K562 (cell line): ENCODE data around the gene BGLAP. TPM values are rescaled to one million over a fixed set of nuclear protein-coding genes. Genes with fewer than 3 reads are reported as not detected.

Experiments
- ATAC-seq: fragments of 200-7000 bp; cut with Tn5 transposase; 3 replicates; pipeline ENCODE4 v1.9.1; 2020; ENCODE audit warnings: moderate library complexity
- BruUV-seq: library from RNA; stranded (reverse); fragments of 400-500 nt; replicated peaks from 2 replicates; lab custom pipeline; 2021; lab: Mats Ljungman, UMichigan
- CTCF ChIA-PET: fragments of 300-600 bp; formaldehyde crosslinking; extraction: SDS; loops from one replicate; lab custom pipeline; 2021; ENCODE audit warnings: low intra/inter-chr PET ratio; lab: Yijun Ruan, JAX
- POLR2A ChIA-PET: fragments of 300-600, 350-650 bp; sonication (Branson Sonifier 250); formaldehyde crosslinking; extraction: SDS; loops from one replicate; lab custom pipeline; 2021; ENCODE audit warnings: antibody characterized with exemption, inconsistent platforms; lab: Yijun Ruan, JAX
- DNase-seq, 4 experiments: peaks; one replicate each; pipeline versions ENCODE4 v3.0.0 to v3.0.0-alpha.2; 2011 to 2018; ENCODE audit warnings: low spot score in 3 of 4, mixed read lengths in 3 of 4; ENCODE audit errors: extremely low read depth in 1 of 4
- FAIRE-seq: peaks from 2 replicates; lab custom pipeline; 2011; peaks lifted over from hg19 to GRCh38; lab: Jason Lieb, UNC
- H2AFZ ChIP-seq: 2 replicates; pipeline ENCODE4 v1.6.0; 2011; ENCODE audit warnings: low read depth, low read length, control low read depth, inconsistent platforms
- H3K27ac ChIP-seq: fragments of 200-600 bp; 3 replicates; pipeline ENCODE4 v1.8.0; 2011; ENCODE audit warnings: low read depth, mild to moderate bottlenecking, control low read depth, inconsistent platforms, low read length, moderate library complexity, mixed read lengths; ENCODE audit errors: extremely low read depth
- H3K27me3 ChIP-seq, 2 experiments: fragments of 300-600 bp in 1 of 2; 2 replicates in 1 of 2; 3 replicates in 1 of 2; pipeline versions ENCODE4 v1.6.0 to v1.8.0; 2011; ENCODE audit warnings: inconsistent platforms in 2 of 2, low read length in 2 of 2, mild to moderate bottlenecking in 1 of 2, mixed read lengths in 1 of 2, moderate library complexity in 1 of 2; ENCODE audit not compliant: control insufficient read depth in 2 of 2, insufficient read depth in 2 of 2
- H3K36me3 ChIP-seq: fragments of 300-600 bp; 3 replicates; pipeline ENCODE4 v1.8.0; 2011; ENCODE audit warnings: mild to moderate bottlenecking, low read length, inconsistent platforms; ENCODE audit not compliant: control insufficient read depth, insufficient read depth
- H3K4me1 ChIP-seq, 2 experiments: fragments of 200-600 bp in 1 of 2; replicated peaks in 1 of 2; 2 replicates in 1 of 2; 3 replicates in 1 of 2; pipeline versions ENCODE4 v1.5.1 to v1.8.0; 2011; ENCODE audit warnings: inconsistent platforms in 2 of 2, low read length in 2 of 2, mild to moderate bottlenecking in 1 of 2, mixed read lengths in 1 of 2, moderate library complexity in 1 of 2; ENCODE audit not compliant: control insufficient read depth in 2 of 2, insufficient read depth in 2 of 2
- H3K4me2 ChIP-seq: 2 replicates; pipeline ENCODE4 v1.6.1; 2011; ENCODE audit warnings: low read length, control low read depth, inconsistent platforms, mixed read lengths; ENCODE audit not compliant: insufficient read depth
- H3K4me3 ChIP-seq: fragments of 200-600 bp; sonication (generic), shearing (Covaris generic); 2 replicates; pipeline ENCODE4 v1.5.1; 2016; ENCODE audit warnings: control low read depth, inconsistent platforms
- H3K79me2 ChIP-seq: fragments of 200-600 bp; 3 replicates; pipeline ENCODE4 v1.8.0; 2011; ENCODE audit warnings: low read length, inconsistent platforms; ENCODE audit not compliant: control insufficient read depth, insufficient read depth
- H3K9ac ChIP-seq, 2 experiments: 2 replicates each; pipeline versions ENCODE4 v1.6.0 to v1.6.1; 2011; ENCODE audit warnings: low read depth in 2 of 2, low read length in 2 of 2, control low read depth in 1 of 2, inconsistent platforms in 1 of 2, mild to moderate bottlenecking in 1 of 2, mixed read lengths in 1 of 2; ENCODE audit not compliant: insufficient read depth in 1 of 2
- H3K9me1 ChIP-seq: one replicate; pipeline ENCODE4 v1.6.0; 2011; ENCODE audit warnings: inconsistent platforms, mild to moderate bottlenecking, low read length, moderate library complexity; ENCODE audit not compliant: control insufficient read depth, insufficient read depth
- H3K9me3 ChIP-seq: replicated peaks from 2 replicates; pipeline ENCODE4 v1.5.1; 2011; ENCODE audit warnings: low read depth, low read length, inconsistent platforms; ENCODE audit not compliant: control insufficient read depth, insufficient read depth
- H4K20me1 ChIP-seq: replicated peaks from 2 replicates; pipeline ENCODE4 v1.6.1; 2011; ENCODE audit warnings: low read length, inconsistent platforms, mixed read lengths; ENCODE audit not compliant: control insufficient read depth, insufficient read depth
- CBX5 ChIP-seq: IDR thresholded peaks from 2 replicates; pipeline ENCODE4 v1.6.1; 2014; ENCODE audit warnings: low read depth, borderline replicate concordance
- NCOR1 ChIP-seq: fragments of 450-650 bp; IDR thresholded peaks from 2 replicates; pipeline ENCODE4 v1.6.1; 2016; ENCODE audit warnings: mild to moderate bottlenecking, moderate library complexity
- POLR2AphosphoS5 ChIP-seq: IDR thresholded peaks from 2 replicates; pipeline ENCODE4 v1.6.1; 2011; ENCODE audit warnings: mild to moderate bottlenecking, low read depth, low read length, moderate library complexity; ENCODE audit not compliant: control insufficient read depth, insufficient read depth
- WGBS: fragments of 100-300 bp; shearing (Covaris generic); methylation state at CpG from one replicate; pipeline ENCODE4 v1.1.6; 2016; ENCODE audit warnings: low coverage, mixed read lengths; ENCODE audit not compliant: insufficient coverage; ENCODE audit errors: missing lambda C conversion rate; 5-methylcytosine and 5-hydroxymethylcytosine counted together
- in situ Hi-C: fragments of 300-500 bp; cut with MboI; formaldehyde crosslinking; loops from 4 replicates; pipeline ENCODE4 v1.15.0; 2018; ENCODE audit warnings: inconsistent platforms, mixed read lengths
- intact Hi-C: fragments of 100-400 bp; cut with micrococcal nuclease; formaldehyde crosslinking; loops from 2 replicates; pipeline ENCODE4 v1.14.2; 2022
- polyA plus RNA-seq, 8 experiments: library from polyadenylated mRNA; depleted of rRNA in 4 of 8; stranded (reverse) in 5 of 8; unstranded in 3 of 8; fragments of >200 nt; fragmentation: Nextera tagmentation in 2 of 8; fragmentation: Illumina TruSeq in 1 of 8; extraction: Ambion mirVana in 2 of 8; extraction: Trizol in 1 of 8; gene quantifications; 2 replicates each; pipeline versions ENCODE4 v1.2.1 to v1.2.3, GENCODE V29; 2011 to 2014; ENCODE audit warnings: inconsistent platforms in 1 of 8, missing spikeins in 1 of 8
- total RNA-seq, 7 experiments: library from RNA; depleted of rRNA in 6 of 7; stranded (reverse); fragments of >200 nt in 6 of 7; fragmentation: Illumina TruSeq in 2 of 7; extraction: Trizol in 2 of 7; gene quantifications; 2 replicates each; pipeline versions ENCODE4 v1.2.1 to v1.2.3, GENCODE V29; 2011 to 2021; ENCODE audit warnings: low replicate concordance in 1 of 7
- TF ChIP-seq, protein P1 (sequence below): sonication (generic); formaldehyde crosslinking; IDR thresholded peaks from 2 replicates; pipeline ENCODE4 v1.8.0; 2022; ENCODE audit warnings: mild to moderate bottlenecking, missing genetic modification reagents
- TF ChIP-seq, protein P2 (sequence below): fragments of 450-650 bp; formaldehyde crosslinking; IDR thresholded peaks from 2 replicates; pipeline ENCODE4 v1.4.0; 2020; ENCODE audit warnings: mild to moderate bottlenecking, moderate library complexity
- TF ChIP-seq, protein P3 (sequence below): sonication (generic); formaldehyde crosslinking; IDR thresholded peaks from 2 replicates; pipeline ENCODE4 v1.8.1; 2023; ENCODE audit warnings: missing genetic modification reagents, mild to moderate bottlenecking, borderline replicate concordance
- TF ChIP-seq, protein P4 (sequence below): sonication (generic); formaldehyde crosslinking; IDR thresholded peaks from 2 replicates; pipeline ENCODE4 v1.8.0; 2023; ENCODE audit warnings: missing genetic modification reagents, mild to moderate bottlenecking, borderline replicate concordance

BGLAP gene
- total and polyA plus RNA-seq, 9 of the 15 experiments (the other 6 are each of a cell fraction or from before 2014, with no cell fraction given), result 0.15 to 1.4 (median 0.28) TPM; not detected in 3

DNA sequence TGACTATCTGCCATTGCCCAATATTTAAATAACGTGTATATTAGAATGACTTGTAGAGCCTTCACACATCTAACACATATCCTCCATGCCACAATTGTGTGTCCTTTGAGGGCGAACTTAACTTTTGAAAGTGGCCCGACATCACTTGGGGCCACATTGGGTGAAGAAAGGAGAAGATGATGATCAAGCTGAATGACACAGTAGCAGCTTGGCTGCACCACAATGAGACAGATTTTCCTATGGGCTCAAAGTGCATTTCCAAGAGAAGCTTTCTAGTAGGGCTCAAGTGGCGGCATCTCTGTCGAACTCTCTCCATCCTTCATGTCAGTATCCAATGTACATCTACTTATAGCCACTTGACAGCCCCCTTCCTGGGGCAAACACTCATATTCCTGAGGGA, 3.7 kb upstream of the BGLAP start (continued):
- TF ChIP-seq, protein P1, sequence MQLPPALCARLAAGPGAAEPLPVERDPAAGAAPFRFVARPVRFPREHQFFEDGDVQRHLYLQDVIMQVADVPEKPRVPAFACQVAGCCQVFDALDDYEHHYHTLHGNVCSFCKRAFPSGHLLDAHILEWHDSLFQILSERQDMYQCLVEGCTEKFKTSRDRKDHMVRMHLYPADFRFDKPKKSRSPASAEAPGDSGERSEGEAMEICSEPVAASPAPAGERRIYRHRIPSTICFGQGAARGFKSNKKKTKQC (CRISPR knock-in tag), result no peak
- TF ChIP-seq, protein P2, sequence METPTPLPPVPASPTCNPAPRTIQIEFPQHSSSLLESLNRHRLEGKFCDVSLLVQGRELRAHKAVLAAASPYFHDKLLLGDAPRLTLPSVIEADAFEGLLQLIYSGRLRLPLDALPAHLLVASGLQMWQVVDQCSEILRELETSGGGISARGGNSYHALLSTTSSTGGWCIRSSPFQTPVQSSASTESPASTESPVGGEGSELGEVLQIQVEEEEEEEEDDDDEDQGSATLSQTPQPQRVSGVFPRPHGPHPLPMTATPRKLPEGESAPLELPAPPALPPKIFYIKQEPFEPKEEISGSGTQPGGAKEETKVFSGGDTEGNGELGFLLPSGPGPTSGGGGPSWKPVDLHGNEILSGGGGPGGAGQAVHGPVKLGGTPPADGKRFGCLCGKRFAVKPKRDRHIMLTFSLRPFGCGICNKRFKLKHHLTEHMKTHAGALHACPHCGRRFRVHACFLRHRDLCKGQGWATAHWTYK (CRISPR knock-in tag), result no peak
- TF ChIP-seq NCOR1, result no peak
- no peak for TF ChIP-seq CBX5

DNA sequence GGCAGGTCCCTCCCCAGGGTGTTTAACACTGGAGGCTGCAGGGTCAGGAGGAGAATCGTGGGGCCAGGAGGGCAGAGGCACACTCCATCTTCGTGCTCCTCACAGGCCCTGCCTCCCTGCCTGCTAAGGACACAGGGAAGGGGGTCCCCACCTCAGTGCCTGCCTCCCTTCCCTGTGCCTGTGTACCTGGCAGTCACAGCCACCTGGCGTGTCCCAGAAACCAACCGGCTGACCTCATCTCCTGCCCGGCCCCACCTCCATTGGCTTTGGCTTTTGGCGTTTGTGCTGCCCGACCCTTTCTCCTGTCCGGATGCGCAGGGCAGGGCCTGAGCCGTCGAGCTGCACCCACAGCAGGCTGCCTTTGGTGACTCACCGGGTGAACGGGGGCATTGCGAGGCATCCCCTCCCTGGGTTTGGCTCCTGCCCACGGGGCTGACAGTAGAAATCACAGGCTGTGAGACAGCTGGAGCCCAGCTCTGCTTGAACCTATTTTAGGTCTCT, 623 bp upstream of the BGLAP start:
- H3K27me3 ChIP-seq, result no peaks in the 10 kb centered on the region
- FAIRE-seq, result no peak
- peak overlapping the region in 1 of 2 experiments; percentile 19; a peak in 2 of 4 replicates for H3K9ac ChIP-seq
- WGBS, result 54% methylated on average over 15 of the region's 15 CpGs
- H3K9me1 ChIP-seq, result peaks cover 3% of the 10 kb centered on the region
- H3K36me3 ChIP-seq, result peaks cover 24% of the 10 kb centered on the region; the same call in 2 of the 3 replicates
- H3K4me1 ChIP-seq, result peaks cover 0 to 35% of the 10 kb centered on the region in 2 experiments; a peak in 2 of 5 replicates
- no peaks in the 10 kb centered on the region for H3K79me2 ChIP-seq
- DNase-seq, result no peak
- no peaks in the 10 kb centered on the region for H3K9me3 ChIP-seq
- no peak overlapping the region for H3K4me3 ChIP-seq
- no peaks in the 10 kb centered on the region; the same call in 1 of the 2 replicates for H4K20me1 ChIP-seq
- H3K4me2 ChIP-seq, result no peak overlapping the region
- in situ Hi-C loops (no loop called here), intact Hi-C loops (no loop called here)
- CTCF ChIA-PET, result no interaction called here
- peak; percentile 10; the same call in 1 of the 3 replicates for ATAC-seq
- H3K27ac ChIP-seq, result no peak overlapping the region
- POLR2A ChIA-PET, result interaction anchor here (0.5 to 2.0 kb wide), 4 partner anchors 9 to 268 kb away, joined by 3 to 7 read pairs (median 3); no protein-coding TSS in a partner anchor
- H2AFZ ChIP-seq, result no peak overlapping the region
- no TSS peak for BruUV-seq
- TF ChIP-seq, protein P3, sequence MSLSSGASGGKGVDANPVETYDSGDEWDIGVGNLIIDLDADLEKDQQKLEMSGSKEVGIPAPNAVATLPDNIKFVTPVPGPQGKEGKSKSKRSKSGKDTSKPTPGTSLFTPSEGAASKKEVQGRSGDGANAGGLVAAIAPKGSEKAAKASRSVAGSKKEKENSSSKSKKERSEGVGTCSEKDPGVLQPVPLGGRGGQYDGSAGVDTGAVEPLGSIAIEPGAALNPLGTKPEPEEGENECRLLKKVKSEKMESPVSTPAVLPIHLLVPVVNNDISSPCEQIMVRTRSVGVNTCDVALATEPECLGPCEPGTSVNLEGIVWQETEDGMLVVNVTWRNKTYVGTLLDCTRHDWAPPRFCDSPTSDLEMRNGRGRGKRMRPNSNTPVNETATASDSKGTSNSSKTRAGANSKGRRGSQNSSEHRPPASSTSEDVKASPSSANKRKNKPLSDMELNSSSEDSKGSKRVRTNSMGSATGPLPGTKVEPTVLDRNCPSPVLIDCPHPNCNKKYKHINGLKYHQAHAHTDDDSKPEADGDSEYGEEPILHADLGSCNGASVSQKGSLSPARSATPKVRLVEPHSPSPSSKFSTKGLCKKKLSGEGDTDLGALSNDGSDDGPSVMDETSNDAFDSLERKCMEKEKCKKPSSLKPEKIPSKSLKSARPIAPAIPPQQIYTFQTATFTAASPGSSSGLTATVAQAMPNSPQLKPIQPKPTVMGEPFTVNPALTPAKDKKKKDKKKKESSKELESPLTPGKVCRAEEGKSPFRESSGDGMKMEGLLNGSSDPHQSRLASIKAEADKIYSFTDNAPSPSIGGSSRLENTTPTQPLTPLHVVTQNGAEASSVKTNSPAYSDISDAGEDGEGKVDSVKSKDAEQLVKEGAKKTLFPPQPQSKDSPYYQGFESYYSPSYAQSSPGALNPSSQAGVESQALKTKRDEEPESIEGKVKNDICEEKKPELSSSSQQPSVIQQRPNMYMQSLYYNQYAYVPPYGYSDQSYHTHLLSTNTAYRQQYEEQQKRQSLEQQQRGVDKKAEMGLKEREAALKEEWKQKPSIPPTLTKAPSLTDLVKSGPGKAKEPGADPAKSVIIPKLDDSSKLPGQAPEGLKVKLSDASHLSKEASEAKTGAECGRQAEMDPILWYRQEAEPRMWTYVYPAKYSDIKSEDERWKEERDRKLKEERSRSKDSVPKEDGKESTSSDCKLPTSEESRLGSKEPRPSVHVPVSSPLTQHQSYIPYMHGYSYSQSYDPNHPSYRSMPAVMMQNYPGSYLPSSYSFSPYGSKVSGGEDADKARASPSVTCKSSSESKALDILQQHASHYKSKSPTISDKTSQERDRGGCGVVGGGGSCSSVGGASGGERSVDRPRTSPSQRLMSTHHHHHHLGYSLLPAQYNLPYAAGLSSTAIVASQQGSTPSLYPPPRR (CRISPR knock-in tag), result no peak
- TF ChIP-seq POLR2AphosphoS5, result peak; percentile 34; the same call in 1 of the 2 replicates
- TF ChIP-seq, protein P4, sequence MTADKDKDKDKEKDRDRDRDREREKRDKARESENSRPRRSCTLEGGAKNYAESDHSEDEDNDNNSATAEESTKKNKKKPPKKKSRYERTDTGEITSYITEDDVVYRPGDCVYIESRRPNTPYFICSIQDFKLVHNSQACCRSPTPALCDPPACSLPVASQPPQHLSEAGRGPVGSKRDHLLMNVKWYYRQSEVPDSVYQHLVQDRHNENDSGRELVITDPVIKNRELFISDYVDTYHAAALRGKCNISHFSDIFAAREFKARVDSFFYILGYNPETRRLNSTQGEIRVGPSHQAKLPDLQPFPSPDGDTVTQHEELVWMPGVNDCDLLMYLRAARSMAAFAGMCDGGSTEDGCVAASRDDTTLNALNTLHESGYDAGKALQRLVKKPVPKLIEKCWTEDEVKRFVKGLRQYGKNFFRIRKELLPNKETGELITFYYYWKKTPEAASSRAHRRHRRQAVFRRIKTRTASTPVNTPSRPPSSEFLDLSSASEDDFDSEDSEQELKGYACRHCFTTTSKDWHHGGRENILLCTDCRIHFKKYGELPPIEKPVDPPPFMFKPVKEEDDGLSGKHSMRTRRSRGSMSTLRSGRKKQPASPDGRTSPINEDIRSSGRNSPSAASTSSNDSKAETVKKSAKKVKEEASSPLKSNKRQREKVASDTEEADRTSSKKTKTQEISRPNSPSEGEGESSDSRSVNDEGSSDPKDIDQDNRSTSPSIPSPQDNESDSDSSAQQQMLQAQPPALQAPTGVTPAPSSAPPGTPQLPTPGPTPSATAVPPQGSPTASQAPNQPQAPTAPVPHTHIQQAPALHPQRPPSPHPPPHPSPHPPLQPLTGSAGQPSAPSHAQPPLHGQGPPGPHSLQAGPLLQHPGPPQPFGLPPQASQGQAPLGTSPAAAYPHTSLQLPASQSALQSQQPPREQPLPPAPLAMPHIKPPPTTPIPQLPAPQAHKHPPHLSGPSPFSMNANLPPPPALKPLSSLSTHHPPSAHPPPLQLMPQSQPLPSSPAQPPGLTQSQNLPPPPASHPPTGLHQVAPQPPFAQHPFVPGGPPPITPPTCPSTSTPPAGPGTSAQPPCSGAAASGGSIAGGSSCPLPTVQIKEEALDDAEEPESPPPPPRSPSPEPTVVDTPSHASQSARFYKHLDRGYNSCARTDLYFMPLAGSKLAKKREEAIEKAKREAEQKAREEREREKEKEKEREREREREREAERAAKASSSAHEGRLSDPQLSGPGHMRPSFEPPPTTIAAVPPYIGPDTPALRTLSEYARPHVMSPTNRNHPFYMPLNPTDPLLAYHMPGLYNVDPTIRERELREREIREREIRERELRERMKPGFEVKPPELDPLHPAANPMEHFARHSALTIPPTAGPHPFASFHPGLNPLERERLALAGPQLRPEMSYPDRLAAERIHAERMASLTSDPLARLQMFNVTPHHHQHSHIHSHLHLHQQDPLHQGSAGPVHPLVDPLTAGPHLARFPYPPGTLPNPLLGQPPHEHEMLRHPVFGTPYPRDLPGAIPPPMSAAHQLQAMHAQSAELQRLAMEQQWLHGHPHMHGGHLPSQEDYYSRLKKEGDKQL (CRISPR knock-in tag), result no peak
